ENCODE data around the gene PTPN5. TPM values are rescaled to one million over a fixed set of nuclear protein-coding genes. Genes with fewer than 3 reads are reported as not detected.

Gene PTPN5
- total and polyA plus RNA-seq, 4 donors = not detected

DNA sequence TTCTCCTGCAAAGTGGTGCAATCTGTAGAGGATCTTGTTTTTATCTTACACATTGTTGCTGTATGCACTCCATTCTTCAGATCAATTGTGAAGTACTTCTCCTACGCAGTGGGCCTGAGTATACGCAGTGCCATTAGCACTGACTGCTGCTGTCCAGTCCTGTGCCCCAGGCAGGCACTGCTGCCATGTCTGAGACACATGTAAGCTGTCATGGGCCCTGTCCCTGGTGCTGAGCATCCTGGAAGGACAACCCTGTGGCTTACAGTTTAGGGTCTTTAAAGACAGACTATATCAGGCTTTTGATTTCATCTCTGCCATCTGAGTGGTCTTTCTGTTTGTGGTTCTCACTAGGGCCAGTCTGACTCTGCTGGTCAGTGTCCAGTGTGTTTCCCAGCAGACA is 44.8 kb upstream of the PTPN5 start:
- DNase-seq (ENCODE audit: low spot score) = no peak
- H3K36me3 ChIP-seq (ENCODE audit: control insufficient read depth in 4 of 4, insufficient read depth in 3 of 4, low read depth in 1 of 4, low read length in 3 of 4) = no peaks in the 10 kb centered on the region
- 61% methylated on average over 2 of the region's 2 CpGs for WGBS
- H3K27ac ChIP-seq (ENCODE audit: low read depth in 1 of 2, low read length in 2 of 2) = no peak overlapping the region
- H3K9ac ChIP-seq (ENCODE audit: low read depth in 1 of 2, low read length in 2 of 2) = no peak overlapping the region
- peaks cover 0 to 5% (median 1%) of the 10 kb centered on the region in 4 donors for H3K9me3 ChIP-seq (ENCODE audit: control insufficient read depth in 4 of 4, low read length in 3 of 4)
- H3K4me1 ChIP-seq (ENCODE audit: control insufficient read depth in 4 of 4, insufficient read depth in 4 of 4, low read length in 3 of 4) = no peaks in the 10 kb centered on the region
- H3K4me3 ChIP-seq (ENCODE audit: low read depth in 1 of 3, low read length in 3 of 3) = no peak overlapping the region
- peaks cover 0 to 3% (median 0%) of the 10 kb centered on the region in 4 donors for H3K27me3 ChIP-seq (ENCODE audit: control insufficient read depth in 4 of 4, insufficient read depth in 4 of 4, low read length in 3 of 4)
- TF ChIP-seq RXRA (IDR thresholded peaks at IDR 0.05) = no peak
- no peak for TF ChIP-seq EGR1 (IDR thresholded peaks at IDR 0.05; ENCODE audit: low read depth in 2 of 2)
- no peak for TF ChIP-seq TAF1 (conservative IDR thresholded peaks at IDR 0.05)
- no peak for TF ChIP-seq FOXA1 (IDR thresholded peaks at IDR 0.05)
- TF ChIP-seq RAD21 (IDR thresholded peaks at IDR 0.05) = no peak
- TF ChIP-seq, protein P1, sequence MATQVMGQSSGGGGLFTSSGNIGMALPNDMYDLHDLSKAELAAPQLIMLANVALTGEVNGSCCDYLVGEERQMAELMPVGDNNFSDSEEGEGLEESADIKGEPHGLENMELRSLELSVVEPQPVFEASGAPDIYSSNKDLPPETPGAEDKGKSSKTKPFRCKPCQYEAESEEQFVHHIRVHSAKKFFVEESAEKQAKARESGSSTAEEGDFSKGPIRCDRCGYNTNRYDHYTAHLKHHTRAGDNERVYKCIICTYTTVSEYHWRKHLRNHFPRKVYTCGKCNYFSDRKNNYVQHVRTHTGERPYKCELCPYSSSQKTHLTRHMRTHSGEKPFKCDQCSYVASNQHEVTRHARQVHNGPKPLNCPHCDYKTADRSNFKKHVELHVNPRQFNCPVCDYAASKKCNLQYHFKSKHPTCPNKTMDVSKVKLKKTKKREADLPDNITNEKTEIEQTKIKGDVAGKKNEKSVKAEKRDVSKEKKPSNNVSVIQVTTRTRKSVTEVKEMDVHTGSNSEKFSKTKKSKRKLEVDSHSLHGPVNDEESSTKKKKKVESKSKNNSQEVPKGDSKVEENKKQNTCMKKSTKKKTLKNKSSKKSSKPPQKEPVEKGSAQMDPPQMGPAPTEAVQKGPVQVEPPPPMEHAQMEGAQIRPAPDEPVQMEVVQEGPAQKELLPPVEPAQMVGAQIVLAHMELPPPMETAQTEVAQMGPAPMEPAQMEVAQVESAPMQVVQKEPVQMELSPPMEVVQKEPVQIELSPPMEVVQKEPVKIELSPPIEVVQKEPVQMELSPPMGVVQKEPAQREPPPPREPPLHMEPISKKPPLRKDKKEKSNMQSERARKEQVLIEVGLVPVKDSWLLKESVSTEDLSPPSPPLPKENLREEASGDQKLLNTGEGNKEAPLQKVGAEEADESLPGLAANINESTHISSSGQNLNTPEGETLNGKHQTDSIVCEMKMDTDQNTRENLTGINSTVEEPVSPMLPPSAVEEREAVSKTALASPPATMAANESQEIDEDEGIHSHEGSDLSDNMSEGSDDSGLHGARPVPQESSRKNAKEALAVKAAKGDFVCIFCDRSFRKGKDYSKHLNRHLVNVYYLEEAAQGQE (IDR thresholded peaks at IDR 0.05) = no peak
- TF ChIP-seq, protein P2, sequence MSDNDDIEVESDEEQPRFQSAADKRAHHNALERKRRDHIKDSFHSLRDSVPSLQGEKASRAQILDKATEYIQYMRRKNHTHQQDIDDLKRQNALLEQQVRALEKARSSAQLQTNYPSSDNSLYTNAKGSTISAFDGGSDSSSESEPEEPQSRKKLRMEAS (IDR thresholded peaks at IDR 0.05) = no peak
- TF ChIP-seq, protein P3, sequence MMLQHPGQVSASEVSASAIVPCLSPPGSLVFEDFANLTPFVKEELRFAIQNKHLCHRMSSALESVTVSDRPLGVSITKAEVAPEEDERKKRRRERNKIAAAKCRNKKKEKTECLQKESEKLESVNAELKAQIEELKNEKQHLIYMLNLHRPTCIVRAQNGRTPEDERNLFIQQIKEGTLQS (IDR thresholded peaks at IDR 0.05) = no peak
- no peak for TF ChIP-seq FOXA2 (IDR thresholded peaks at IDR 0.05)
- no peak for TF ChIP-seq GABPA (IDR thresholded peaks at IDR 0.05 in 1 of 2, conservative IDR thresholded peaks at IDR 0.05 in 1 of 2)
- TF ChIP-seq SP1 (IDR thresholded peaks at IDR 0.05) = no peak
- TF ChIP-seq, protein P4, sequence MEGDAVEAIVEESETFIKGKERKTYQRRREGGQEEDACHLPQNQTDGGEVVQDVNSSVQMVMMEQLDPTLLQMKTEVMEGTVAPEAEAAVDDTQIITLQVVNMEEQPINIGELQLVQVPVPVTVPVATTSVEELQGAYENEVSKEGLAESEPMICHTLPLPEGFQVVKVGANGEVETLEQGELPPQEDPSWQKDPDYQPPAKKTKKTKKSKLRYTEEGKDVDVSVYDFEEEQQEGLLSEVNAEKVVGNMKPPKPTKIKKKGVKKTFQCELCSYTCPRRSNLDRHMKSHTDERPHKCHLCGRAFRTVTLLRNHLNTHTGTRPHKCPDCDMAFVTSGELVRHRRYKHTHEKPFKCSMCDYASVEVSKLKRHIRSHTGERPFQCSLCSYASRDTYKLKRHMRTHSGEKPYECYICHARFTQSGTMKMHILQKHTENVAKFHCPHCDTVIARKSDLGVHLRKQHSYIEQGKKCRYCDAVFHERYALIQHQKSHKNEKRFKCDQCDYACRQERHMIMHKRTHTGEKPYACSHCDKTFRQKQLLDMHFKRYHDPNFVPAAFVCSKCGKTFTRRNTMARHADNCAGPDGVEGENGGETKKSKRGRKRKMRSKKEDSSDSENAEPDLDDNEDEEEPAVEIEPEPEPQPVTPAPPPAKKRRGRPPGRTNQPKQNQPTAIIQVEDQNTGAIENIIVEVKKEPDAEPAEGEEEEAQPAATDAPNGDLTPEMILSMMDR (IDR thresholded peaks at IDR 0.05; ENCODE audit: low read depth, low read length, missing input control) = no peak
- TF ChIP-seq YY1 (IDR thresholded peaks at IDR 0.05) = no peak
- TF ChIP-seq JUND (IDR thresholded peaks at IDR 0.05) = no peak
- TF ChIP-seq HNF4G (IDR thresholded peaks at IDR 0.05) = no peak
- TF ChIP-seq NR2F2 (IDR thresholded peaks at IDR 0.05) = no peak

DNA sequence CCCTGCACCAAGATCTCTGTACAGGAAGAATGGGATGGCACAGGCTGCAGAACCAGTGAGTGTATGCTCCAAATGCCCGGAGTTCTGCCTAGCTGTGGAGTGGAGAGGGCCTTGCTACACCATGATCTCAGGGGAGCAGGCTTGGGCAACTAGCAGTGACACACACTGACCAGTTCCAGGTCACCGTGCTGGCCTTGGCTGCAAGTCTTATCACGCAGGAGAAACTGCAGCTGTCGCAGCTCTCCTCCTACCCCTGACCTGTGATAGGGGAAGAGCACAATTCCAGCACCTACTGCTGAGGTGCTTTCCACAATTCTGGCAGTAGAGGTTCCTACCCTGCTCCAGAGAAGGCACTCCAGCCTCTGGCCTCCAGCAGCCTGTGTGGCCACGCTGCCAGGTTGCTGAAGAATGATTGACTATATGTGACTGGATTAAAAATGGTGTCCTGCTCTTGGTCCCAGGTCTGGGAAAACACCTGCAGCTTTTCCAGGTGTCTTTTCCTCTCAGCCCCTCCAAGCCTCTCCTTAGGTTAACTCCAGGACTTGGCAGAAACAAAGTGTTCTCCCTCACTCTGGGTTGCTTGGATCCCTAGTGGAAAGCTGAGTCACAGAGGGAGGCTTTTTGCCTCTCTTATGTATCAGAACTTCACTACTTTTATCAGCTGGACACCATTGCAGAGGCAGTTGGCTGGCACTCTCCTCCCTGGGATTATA is 43.3 kb upstream of the PTPN5 start:
- Histone ChIP-seq H3K36me3 (ENCODE audit: control insufficient read depth in 4 of 4, insufficient read depth in 3 of 4, low read depth in 1 of 4, low read length in 3 of 4) (no peaks in the 10 kb centered on the region), H3K4me3 (ENCODE audit: low read depth in 1 of 3, low read length in 3 of 3) (no peak overlapping the region), H3K27me3 (ENCODE audit: control insufficient read depth in 4 of 4, insufficient read depth in 4 of 4, low read length in 3 of 4) (peaks cover 0 to 3% (median 0%) of the 10 kb centered on the region in 4 donors), H3K27ac (ENCODE audit: low read depth in 1 of 2, low read length in 2 of 2) (no peak overlapping the region), H3K9me3 (ENCODE audit: control insufficient read depth in 4 of 4, low read length in 3 of 4) (no peaks in the 10 kb centered on the region), H3K4me1 (ENCODE audit: control insufficient read depth in 4 of 4, insufficient read depth in 4 of 4, low read length in 3 of 4) (no peaks in the 10 kb centered on the region), H3K9ac (ENCODE audit: low read depth in 1 of 2, low read length in 2 of 2) (no peak overlapping the region)
- no peak for DNase-seq (ENCODE audit: low spot score)
- WGBS = 46% methylated on average over 5 of the region's 5 CpGs
- no peak for TF ChIP-seq JUND (IDR thresholded peaks at IDR 0.05)
- TF ChIP-seq EGR1 (IDR thresholded peaks at IDR 0.05; ENCODE audit: low read depth in 2 of 2) = no peak
- TF ChIP-seq, protein P5, sequence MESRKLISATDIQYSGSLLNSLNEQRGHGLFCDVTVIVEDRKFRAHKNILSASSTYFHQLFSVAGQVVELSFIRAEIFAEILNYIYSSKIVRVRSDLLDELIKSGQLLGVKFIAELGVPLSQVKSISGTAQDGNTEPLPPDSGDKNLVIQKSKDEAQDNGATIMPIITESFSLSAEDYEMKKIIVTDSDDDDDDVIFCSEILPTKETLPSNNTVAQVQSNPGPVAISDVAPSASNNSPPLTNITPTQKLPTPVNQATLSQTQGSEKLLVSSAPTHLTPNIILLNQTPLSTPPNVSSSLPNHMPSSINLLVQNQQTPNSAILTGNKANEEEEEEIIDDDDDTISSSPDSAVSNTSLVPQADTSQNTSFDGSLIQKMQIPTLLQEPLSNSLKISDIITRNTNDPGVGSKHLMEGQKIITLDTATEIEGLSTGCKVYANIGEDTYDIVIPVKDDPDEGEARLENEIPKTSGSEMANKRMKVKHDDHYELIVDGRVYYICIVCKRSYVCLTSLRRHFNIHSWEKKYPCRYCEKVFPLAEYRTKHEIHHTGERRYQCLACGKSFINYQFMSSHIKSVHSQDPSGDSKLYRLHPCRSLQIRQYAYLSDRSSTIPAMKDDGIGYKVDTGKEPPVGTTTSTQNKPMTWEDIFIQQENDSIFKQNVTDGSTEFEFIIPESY (IDR thresholded peaks at IDR 0.05) = no peak
- no peak for TF ChIP-seq SP1 (IDR thresholded peaks at IDR 0.05)
- TF ChIP-seq, protein P3 (IDR thresholded peaks at IDR 0.05) = no peak
- TF ChIP-seq HNF4A (conservative IDR thresholded peaks at IDR 0.05) = no peak
- TF ChIP-seq TAF1 (conservative IDR thresholded peaks at IDR 0.05) = no peak
- TF ChIP-seq RXRA (IDR thresholded peaks at IDR 0.05) = no peak
- no peak for TF ChIP-seq RAD21 (IDR thresholded peaks at IDR 0.05)
- no peak for TF ChIP-seq HNF4G (IDR thresholded peaks at IDR 0.05)
- TF ChIP-seq, protein P1 (IDR thresholded peaks at IDR 0.05) = no peak
- TF ChIP-seq, protein P2 (IDR thresholded peaks at IDR 0.05) = no peak
- TF ChIP-seq GABPA (IDR thresholded peaks at IDR 0.05 in 1 of 2, conservative IDR thresholded peaks at IDR 0.05 in 1 of 2) = no peak
